Gastrocnemius medialis (tissue), 4 donors: Measurements from ENCODE around the gene THPO.

Experiments
- POLR2A ChIP-seq, 2 donors: fragments of 450-650 bp; IDR thresholded peaks; one replicate each; pipeline ENCODE4 v1.6.1; 2017; ENCODE audit warnings: antibody characterized with exemption in 2 of 2, mild to moderate bottlenecking in 2 of 2, moderate library complexity in 2 of 2
- TF ChIP-seq, protein P1 (sequence below), 5 experiments: fragments of 450-650 bp in 3 of 5; fragments of 200-600 bp in 2 of 5; sonication (generic) in 2 of 5; IDR thresholded peaks in 4 of 5; conservative IDR thresholded peaks in 1 of 5; 1 replicate in 4 of 5; 2 replicates in 1 of 5; pipeline ENCODE4 v1.5.1; 2016 to 2019; ENCODE audit warnings: antibody characterized with exemption in 5 of 5, mild to moderate bottlenecking in 3 of 5, moderate library complexity in 3 of 5

- TF ChIP-seq, protein P1, sequence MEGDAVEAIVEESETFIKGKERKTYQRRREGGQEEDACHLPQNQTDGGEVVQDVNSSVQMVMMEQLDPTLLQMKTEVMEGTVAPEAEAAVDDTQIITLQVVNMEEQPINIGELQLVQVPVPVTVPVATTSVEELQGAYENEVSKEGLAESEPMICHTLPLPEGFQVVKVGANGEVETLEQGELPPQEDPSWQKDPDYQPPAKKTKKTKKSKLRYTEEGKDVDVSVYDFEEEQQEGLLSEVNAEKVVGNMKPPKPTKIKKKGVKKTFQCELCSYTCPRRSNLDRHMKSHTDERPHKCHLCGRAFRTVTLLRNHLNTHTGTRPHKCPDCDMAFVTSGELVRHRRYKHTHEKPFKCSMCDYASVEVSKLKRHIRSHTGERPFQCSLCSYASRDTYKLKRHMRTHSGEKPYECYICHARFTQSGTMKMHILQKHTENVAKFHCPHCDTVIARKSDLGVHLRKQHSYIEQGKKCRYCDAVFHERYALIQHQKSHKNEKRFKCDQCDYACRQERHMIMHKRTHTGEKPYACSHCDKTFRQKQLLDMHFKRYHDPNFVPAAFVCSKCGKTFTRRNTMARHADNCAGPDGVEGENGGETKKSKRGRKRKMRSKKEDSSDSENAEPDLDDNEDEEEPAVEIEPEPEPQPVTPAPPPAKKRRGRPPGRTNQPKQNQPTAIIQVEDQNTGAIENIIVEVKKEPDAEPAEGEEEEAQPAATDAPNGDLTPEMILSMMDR (IDR thresholded peaks at IDR 0.05 in 4 of 5, conservative IDR thresholded peaks at IDR 0.05 in 1 of 5): no peak
- no peak for TF ChIP-seq POLR2A (IDR thresholded peaks at IDR 0.05)
Observed at GRCh38 chr3:184379358-184380184, 1.6 kb upstream of the THPO start, which contains the start of gene CHRD.
